PC-3 (cell line): Measurements from ENCODE around the gene IGSF8.

ENCODE experiments used
- CTCF ChIP-seq: fragments of 300-600 bp; sonication (generic); conservative IDR thresholded peaks from 2 replicates; pipeline ENCODE4 v1.5.1; 2017; ENCODE audit warnings: antibody characterized with exemption, low read depth, mild to moderate bottlenecking, low read length
- EZH2phosphoT487 ChIP-seq: fragments of 300-600 bp; sonication (generic); IDR thresholded peaks from 2 replicates; pipeline ENCODE4 v1.6.1; 2018; ENCODE audit warnings: mild to moderate bottlenecking, antibody characterized with exemption, low read length, borderline replicate concordance

GRCh38 chr1:160052936-160053335, 45.5 kb downstream of the IGSF8 start:
- TF ChIP-seq CTCF (no peak), EZH2phosphoT487 (no peak)
